Right lobe of liver (tissue), 6 donors: ENCODE results near the gene TAF8. TPM values are rescaled to one million over a fixed set of nuclear protein-coding genes. Genes with fewer than 3 reads are reported as not detected.

Experiments used
- ATAC-seq, 4 donors: fragments of 200-7000 bp; cut with Tn5 transposase; one replicate each; pipeline ENCODE4 v1.9.1; 2020; ENCODE audit warnings: mild to moderate bottlenecking in 4 of 4, moderate library complexity in 4 of 4
- DNase-seq, 3 donors: peaks; one replicate each; pipeline ENCODE4 v3.0.0-alpha.2; 2020
- H3K27ac ChIP-seq, 3 donors: fragments of 200-600 bp; one replicate each; pipeline ENCODE4 v1.8.0; 2022
- H3K27me3 ChIP-seq, 2 donors: fragments of 200-600 bp; one replicate each; pipeline ENCODE4 v1.8.0; 2022
- H3K36me3 ChIP-seq, 4 donors: fragments of 200-600 bp; sonication (generic) in 1 of 4; one replicate each; pipeline versions ENCODE4 v1.5.1 to v1.8.0; 2017 to 2022; ENCODE audit warnings: control low read depth in 1 of 4
- H3K4me1 ChIP-seq, 4 donors: fragments of 200-600 bp; sonication (generic) in 1 of 4; one replicate each; pipeline versions ENCODE4 v1.5.1 to v1.8.0; 2017 to 2022; ENCODE audit warnings: control low read depth in 1 of 4
- H3K4me3 ChIP-seq, 3 donors: fragments of 200-600 bp; one replicate each; pipeline ENCODE4 v1.8.0; 2022
- H3K9me3 ChIP-seq, 4 donors: fragments of 200-600 bp; sonication (generic) in 1 of 4; one replicate each; pipeline versions ENCODE4 v1.5.1 to v1.8.0; 2017 to 2022; ENCODE audit warnings: control low read depth in 1 of 4
- POLR2A ChIP-seq: fragments of 450-650 bp; IDR thresholded peaks from one replicate; pipeline ENCODE4 v1.6.1; 2017; ENCODE audit warnings: antibody characterized with exemption, mild to moderate bottlenecking
- WGBS: methylation state at CpG from one replicate; pipeline ENCODE4 v1.1.6; 2018; ENCODE audit warnings: low coverage, low lambda C conversion rate; ENCODE audit not compliant: insufficient coverage; ENCODE audit errors: missing lambda C conversion rate; 5-methylcytosine and 5-hydroxymethylcytosine counted together
- intact Hi-C, 2 donors: fragments of 100-400 bp; cut with DNase I; formaldehyde crosslinking; loops; one replicate each; pipeline versions ENCODE4 v1.11.2 to v1.14.1; 2022
- total RNA-seq, 6 experiments: library from RNA; depleted of rRNA in 2 of 6; stranded (reverse); fragments of >200 nt in 2 of 6; fragmentation: NEBNext Ultra II Directional in 3 of 6; extraction: Animal tissue kit (Norgen Biotek cat#: 25700) in 3 of 6; gene quantifications; one replicate each; pipeline versions ENCODE4 v1.1.0 to v1.2.4, GENCODE V29; 2016 to 2023
- TF ChIP-seq, protein P1 (sequence below), 4 donors: fragments of 200-600 bp in 3 of 4; fragments of 450-650 bp in 1 of 4; IDR thresholded peaks; one replicate each; pipeline versions ENCODE4 v1.5.1 to v1.8.0; 2016 to 2022; ENCODE audit warnings: antibody characterized with exemption in 4 of 4, mild to moderate bottlenecking in 2 of 4
- donor health status: DM: no; HTN: yes; CAD: no.
- donor health status: DM: no; HTN: no; CAD: no.
- donor health status: DM: no; HTN: no; CAD: no.
- donor health status: DM: no; HTN: yes; CAD: no.
- donor health status: DM: no; HTN: yes; CAD: no.

Gene TAF8
- total RNA-seq, 6 experiments from 2014 or later, result 6.7 to 14.7 (median 11.9) TPM

DNA sequence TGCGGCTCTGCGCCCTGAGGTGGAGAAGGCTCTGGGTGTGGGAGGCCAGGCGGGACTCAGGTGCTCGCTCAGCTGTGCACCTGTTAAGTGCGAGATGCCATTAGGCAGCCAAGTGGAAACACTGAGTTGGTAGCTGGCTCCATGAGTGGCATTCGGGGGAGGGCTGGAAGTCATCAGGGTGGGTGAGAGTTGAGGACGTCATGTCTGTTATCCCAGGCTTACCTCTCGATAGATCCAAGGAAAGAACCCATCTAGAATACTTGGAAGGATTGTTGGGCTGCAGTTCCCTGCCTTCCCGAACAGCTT, 41.3 kb downstream of the TAF8 start:
- Histone ChIP-seq H3K27me3 (no peaks in the 10 kb centered on the region), H3K4me1 (no peaks in the 10 kb centered on the region), H3K27ac (no peak overlapping the region), H3K36me3 (no peaks in the 10 kb centered on the region), H3K4me3 (no peak overlapping the region), H3K9me3 (no peaks in the 10 kb centered on the region)
- no peak for TF ChIP-seq POLR2A
- 80% methylated on average over 4 of the region's 9 CpGs for WGBS
- intact Hi-C loops, result no loop called here
- ATAC-seq, result no peak
- DNase-seq, result no peak

DNA sequence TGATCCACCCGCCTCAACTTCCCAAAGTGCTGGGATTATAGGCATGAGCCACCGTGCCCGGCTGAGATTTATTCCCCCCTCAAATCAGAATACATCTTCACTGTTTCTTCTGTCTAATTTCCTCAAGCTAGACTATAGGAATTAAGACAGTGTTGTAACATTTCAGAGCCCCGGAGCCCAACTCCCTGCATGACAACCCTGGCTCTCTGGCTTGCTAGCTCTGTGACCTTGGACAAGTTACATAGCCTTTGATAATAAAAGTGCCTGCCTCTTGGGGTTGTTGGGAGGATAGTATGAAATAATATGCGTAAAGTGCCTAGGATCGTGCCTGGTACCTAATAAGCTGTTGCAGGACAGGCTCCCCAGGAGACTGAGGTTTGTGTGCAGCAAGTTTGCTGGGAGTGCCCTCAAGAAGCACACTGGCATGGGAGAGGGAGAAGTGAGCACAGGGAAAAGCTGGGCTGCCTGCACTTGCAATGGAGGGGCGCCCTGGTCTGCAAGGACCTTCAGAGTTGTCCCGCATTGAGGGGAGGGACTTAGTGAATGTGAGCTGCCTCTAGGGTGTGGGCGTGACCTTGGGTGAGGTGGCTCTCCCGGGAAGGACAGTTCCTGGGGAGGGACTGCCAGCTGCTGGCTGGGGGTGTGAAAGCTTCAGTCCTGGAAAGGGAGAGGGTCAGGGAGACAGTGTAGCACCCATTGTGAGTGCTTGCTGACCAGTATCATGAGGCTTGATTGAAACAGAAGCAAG, 43.4 kb downstream of the TAF8 start:
- Histone ChIP-seq H3K4me1 (no peaks in the 10 kb centered on the region), H3K27me3 (no peaks in the 10 kb centered on the region), H3K36me3 (no peaks in the 10 kb centered on the region), H3K9me3 (no peaks in the 10 kb centered on the region), H3K27ac (no peak overlapping the region), H3K4me3 (no peak overlapping the region)
- intact Hi-C loops, result no loop called here
- WGBS, result 72% methylated on average over 7 of the region's 10 CpGs
- DNase-seq (no peak), ATAC-seq (no peak)
- no peak for TF ChIP-seq POLR2A

DNA sequence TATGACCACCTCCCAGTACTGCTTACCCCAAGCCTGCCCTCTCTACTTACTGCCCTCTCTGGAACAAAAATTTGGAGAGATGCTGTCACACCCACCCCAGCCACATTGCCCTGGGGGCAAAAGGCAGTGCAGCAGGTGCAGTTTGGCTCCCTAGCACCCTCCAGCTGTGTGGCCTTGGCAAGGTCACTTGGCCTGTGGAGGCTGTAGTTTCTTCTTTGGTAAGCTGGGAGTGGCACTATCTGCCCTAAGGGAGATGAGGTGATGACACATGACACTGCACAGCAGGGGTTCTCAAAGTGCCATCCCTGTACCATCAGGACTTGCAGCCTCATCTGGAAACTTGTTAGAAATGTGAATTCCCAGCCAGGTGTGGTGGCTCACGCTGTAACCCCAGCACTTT, 44.8 kb downstream of the TAF8 start:
- WGBS, result 100% methylated on average over 1 of the region's 1 CpG
- Histone ChIP-seq H3K27ac (no peak overlapping the region), H3K27me3 (no peaks in the 10 kb centered on the region), H3K4me3 (no peak overlapping the region), H3K4me1 (no peaks in the 10 kb centered on the region), H3K9me3 (no peaks in the 10 kb centered on the region), H3K36me3 (no peaks in the 10 kb centered on the region)
- intact Hi-C loops, result no loop called here
- TF ChIP-seq, protein P1, sequence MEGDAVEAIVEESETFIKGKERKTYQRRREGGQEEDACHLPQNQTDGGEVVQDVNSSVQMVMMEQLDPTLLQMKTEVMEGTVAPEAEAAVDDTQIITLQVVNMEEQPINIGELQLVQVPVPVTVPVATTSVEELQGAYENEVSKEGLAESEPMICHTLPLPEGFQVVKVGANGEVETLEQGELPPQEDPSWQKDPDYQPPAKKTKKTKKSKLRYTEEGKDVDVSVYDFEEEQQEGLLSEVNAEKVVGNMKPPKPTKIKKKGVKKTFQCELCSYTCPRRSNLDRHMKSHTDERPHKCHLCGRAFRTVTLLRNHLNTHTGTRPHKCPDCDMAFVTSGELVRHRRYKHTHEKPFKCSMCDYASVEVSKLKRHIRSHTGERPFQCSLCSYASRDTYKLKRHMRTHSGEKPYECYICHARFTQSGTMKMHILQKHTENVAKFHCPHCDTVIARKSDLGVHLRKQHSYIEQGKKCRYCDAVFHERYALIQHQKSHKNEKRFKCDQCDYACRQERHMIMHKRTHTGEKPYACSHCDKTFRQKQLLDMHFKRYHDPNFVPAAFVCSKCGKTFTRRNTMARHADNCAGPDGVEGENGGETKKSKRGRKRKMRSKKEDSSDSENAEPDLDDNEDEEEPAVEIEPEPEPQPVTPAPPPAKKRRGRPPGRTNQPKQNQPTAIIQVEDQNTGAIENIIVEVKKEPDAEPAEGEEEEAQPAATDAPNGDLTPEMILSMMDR (IDR thresholded peaks at IDR 0.05), result no peak
- TF ChIP-seq POLR2A, result no peak
- ATAC-seq (no peak), DNase-seq (no peak)

DNA sequence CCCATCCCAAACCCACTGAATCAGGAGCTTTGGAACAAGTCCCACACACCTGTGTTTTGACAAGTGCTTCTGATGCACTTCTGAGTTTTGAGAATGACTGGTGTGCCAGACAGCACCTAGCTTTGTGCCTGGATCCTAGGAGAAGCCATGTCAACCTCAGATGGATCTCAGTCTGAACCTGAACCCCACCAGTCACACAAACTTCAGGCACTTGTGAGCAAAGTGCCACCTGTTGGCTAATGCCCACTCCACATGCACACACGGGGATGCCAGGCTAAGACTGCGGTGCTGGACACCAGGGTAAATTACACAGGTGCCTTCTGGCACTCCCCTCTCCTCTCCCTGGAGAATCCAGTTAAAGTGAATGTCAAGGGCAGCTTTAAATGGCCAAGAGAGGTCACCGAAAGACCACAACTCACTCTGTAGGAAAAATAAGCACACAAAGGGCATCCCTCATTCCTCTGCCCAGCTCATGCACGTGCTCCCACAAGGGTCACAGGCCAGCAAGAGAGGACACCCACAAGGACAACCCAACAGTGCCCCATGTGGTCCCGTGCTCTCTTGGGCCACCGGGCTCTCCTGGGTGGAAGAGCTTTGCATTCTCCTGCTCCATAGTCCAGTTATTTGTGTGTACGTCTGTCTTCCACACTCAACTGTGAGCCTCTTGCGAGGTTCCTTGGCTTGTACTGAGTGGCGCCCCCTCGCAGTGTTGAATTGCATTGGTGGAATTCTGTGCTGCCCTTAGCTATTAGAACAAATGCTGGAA, 45.6 kb downstream of the TAF8 start:
- no peaks in the 10 kb centered on the region for H3K9me3 ChIP-seq
- ATAC-seq (no peak), DNase-seq (no peak)
- intact Hi-C loops, result no loop called here
- H3K4me1 ChIP-seq, result no peaks in the 10 kb centered on the region
- no peaks in the 10 kb centered on the region for H3K36me3 ChIP-seq
- no peak overlapping the region for H3K27ac ChIP-seq
- 60% methylated on average over 8 of the region's 10 CpGs for WGBS
- H3K4me3 ChIP-seq, result no peak overlapping the region
- H3K27me3 ChIP-seq, result no peaks in the 10 kb centered on the region
- TF ChIP-seq, protein P1 (IDR thresholded peaks at IDR 0.05), result no peak
- TF ChIP-seq POLR2A, result no peak

DNA sequence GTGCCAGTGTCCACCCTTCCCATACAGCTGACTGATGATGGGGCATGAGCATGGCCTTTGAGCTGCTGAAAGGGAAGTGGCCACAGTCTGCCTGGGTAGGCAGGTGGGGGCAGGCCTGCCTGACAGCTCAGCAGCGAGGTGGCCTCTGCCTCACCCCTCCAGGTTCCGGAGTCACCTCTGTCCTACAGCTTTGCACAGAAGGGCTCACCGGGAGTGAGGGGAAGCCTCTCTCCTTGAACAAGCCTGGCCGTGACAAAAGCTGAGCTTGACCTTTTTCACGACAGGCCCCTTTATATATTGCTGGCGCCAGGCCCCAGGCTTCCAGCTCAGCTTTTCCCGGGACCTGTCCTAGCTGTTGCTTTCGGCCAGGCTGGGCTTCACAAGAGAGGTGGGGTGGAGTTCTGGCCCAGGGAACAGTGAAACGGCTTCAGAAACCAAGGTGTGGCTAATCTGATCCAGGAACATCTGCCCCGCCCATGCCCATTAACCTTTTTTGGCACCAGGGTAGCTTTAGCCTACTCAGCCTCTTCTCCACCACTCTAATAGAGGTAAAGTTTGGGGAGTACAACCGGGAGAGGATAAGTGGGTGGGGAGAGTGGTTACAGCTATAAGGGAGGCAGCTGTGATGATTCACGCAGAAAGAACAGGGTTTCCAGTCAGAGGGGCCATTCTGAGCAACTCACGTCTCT, 49.2 kb downstream of the TAF8 start:
- no peak for DNase-seq

More for the DNA sequence above, 49.2 kb downstream of the TAF8 start:
- H3K9me3 ChIP-seq, result no peaks in the 10 kb centered on the region
- H3K27me3 ChIP-seq, result no peaks in the 10 kb centered on the region
- 60% methylated on average over 2 of the region's 13 CpGs for WGBS
- no peaks in the 10 kb centered on the region for H3K4me1 ChIP-seq
- H3K4me3 ChIP-seq, result no peak overlapping the region
- intact Hi-C loops, result no loop called here
- ATAC-seq, result no peak
- H3K27ac ChIP-seq, result no peak overlapping the region
- no peaks in the 10 kb centered on the region for H3K36me3 ChIP-seq
- TF ChIP-seq POLR2A, result no peak
- TF ChIP-seq, protein P1 (IDR thresholded peaks at IDR 0.05), result no peak
